RWPE2 (cell line): ENCODE measurements around the gene SYMPK.
A peak's percentile ranks its signal among the peaks of the same experiment; 100 is the strongest.

Experiments used
- ATAC-seq: fragments of 200-7000 bp; cut with Tn5 transposase; 3 replicates; pipeline ENCODE4 v1.9.1; 2021; ENCODE audit warnings: low read depth
- DNase-seq: peaks from one replicate; pipeline ENCODE4 v3.0.0-alpha.2; 2020; ENCODE audit warnings: low spot score
- H3K27ac ChIP-seq: fragments of 450-650 bp; 2 replicates; pipeline ENCODE4 v1.5.1; 2017; ENCODE audit warnings: mild to moderate bottlenecking; ENCODE audit not compliant: poor library complexity, severe bottlenecking
- H3K27me3 ChIP-seq: fragments of 250-450 bp; sonication (Bioruptor Pico); 2 replicates; pipeline ENCODE4 v1.5.1; 2021; ENCODE audit warnings: mild to moderate bottlenecking, moderate library complexity; ENCODE audit not compliant: insufficient read depth, poor library complexity, severe bottlenecking
- H3K36me3 ChIP-seq: fragments of 250-450 bp; sonication (Bioruptor Pico); 2 replicates; pipeline ENCODE4 v1.5.1; 2020; ENCODE audit warnings: low read depth, mild to moderate bottlenecking, moderate library complexity
- H3K4me1 ChIP-seq: fragments of 250-450 bp; sonication (Bioruptor Pico); 2 replicates; pipeline ENCODE4 v1.5.1; 2021; ENCODE audit warnings: mild to moderate bottlenecking, moderate library complexity; ENCODE audit not compliant: insufficient read depth, poor library complexity, severe bottlenecking
- H3K4me3 ChIP-seq: fragments of 250-450 bp; sonication (Bioruptor Pico); 2 replicates; pipeline ENCODE4 v1.5.1; 2021; ENCODE audit warnings: mild to moderate bottlenecking, moderate library complexity; ENCODE audit not compliant: severe bottlenecking
- H3K9me3 ChIP-seq: fragments of 250-450 bp; sonication (Bioruptor Pico); 2 replicates; pipeline ENCODE4 v1.5.1; 2021; ENCODE audit warnings: mild to moderate bottlenecking, moderate library complexity; ENCODE audit not compliant: severe bottlenecking
- CTCF ChIP-seq: fragments of 450-650 bp; IDR thresholded peaks from one replicate; pipeline ENCODE4 v1.5.1; 2017; ENCODE audit warnings: mild to moderate bottlenecking, moderate library complexity; ENCODE audit not compliant: poor library complexity, severe bottlenecking

SYMPK gene

GRCh38 chr19:45774765-45775164 is 88.2 kb downstream of the SYMPK start:
- TF ChIP-seq CTCF = no peak
- no peak for DNase-seq
- Histone ChIP-seq H3K36me3 (peaks cover 21% of the 10 kb centered on the region), H3K9me3 (no peaks in the 10 kb centered on the region), H3K4me3 (no peak overlapping the region), H3K27ac (no peak overlapping the region), H3K4me1 (no peaks in the 10 kb centered on the region), H3K27me3 (no peaks in the 10 kb centered on the region)
- no peak for ATAC-seq

GRCh38 chr19:45773384-45773783 is 89.6 kb downstream of the SYMPK start:
- DNase-seq (no peak), ATAC-seq (no peak)
- no peaks in the 10 kb centered on the region for H3K9me3 ChIP-seq
- H3K27me3 ChIP-seq = no peaks in the 10 kb centered on the region
- H3K27ac ChIP-seq = no peak overlapping the region
- TF ChIP-seq CTCF = no peak
- H3K36me3 ChIP-seq = peaks cover 21% of the 10 kb centered on the region
- no peak overlapping the region for H3K4me3 ChIP-seq
- no peaks in the 10 kb centered on the region for H3K4me1 ChIP-seq

GRCh38 chr19:45772912-45773311 is 90.0 kb downstream of the SYMPK start:
- Histone ChIP-seq H3K27ac (no peak overlapping the region), H3K4me3 (no peak overlapping the region), H3K4me1 (no peaks in the 10 kb centered on the region), H3K36me3 (peaks cover 19% of the 10 kb centered on the region), H3K9me3 (no peaks in the 10 kb centered on the region), H3K27me3 (no peaks in the 10 kb centered on the region)
- DNase-seq (peak; percentile 44), ATAC-seq (no peak)
- TF ChIP-seq CTCF = no peak

- no peaks in the 10 kb centered on the region for H3K4me1 ChIP-seq
- H3K27me3 ChIP-seq = no peaks in the 10 kb centered on the region
- H3K4me3 ChIP-seq = no peak overlapping the region
- H3K36me3 ChIP-seq = peaks cover 13% of the 10 kb centered on the region
- no peak for TF ChIP-seq CTCF
- no peak overlapping the region for H3K27ac ChIP-seq
- DNase-seq = peak; percentile 47
- no peaks in the 10 kb centered on the region for H3K9me3 ChIP-seq
- no peak for ATAC-seq
Observed at GRCh38 chr19:45772130-45772840, 90.7 kb downstream of the SYMPK start.

- H3K27me3 ChIP-seq = no peaks in the 10 kb centered on the region
- H3K4me1 ChIP-seq = no peaks in the 10 kb centered on the region
- no peak for DNase-seq
- ATAC-seq = no peak
- H3K4me3 ChIP-seq = no peak overlapping the region
- H3K9me3 ChIP-seq = no peaks in the 10 kb centered on the region
- peak overlapping the region; percentile 86 for H3K27ac ChIP-seq
- peaks cover 5% of the 10 kb centered on the region for H3K36me3 ChIP-seq
- no peak for TF ChIP-seq CTCF
Observed at GRCh38 chr19:45771311-45771933, 91.5 kb downstream of the SYMPK start.
